ENCODE measurements around the gene SOX6. TPM values are rescaled to one million over a fixed set of nuclear protein-coding genes. Genes with fewer than 3 reads are reported as not detected.
A peak's percentile ranks its signal among the peaks of the same experiment; 100 is the strongest.

SOX6 gene
- total RNA-seq, 1 experiment from 2014 or later = under 0.01 TPM

DNA sequence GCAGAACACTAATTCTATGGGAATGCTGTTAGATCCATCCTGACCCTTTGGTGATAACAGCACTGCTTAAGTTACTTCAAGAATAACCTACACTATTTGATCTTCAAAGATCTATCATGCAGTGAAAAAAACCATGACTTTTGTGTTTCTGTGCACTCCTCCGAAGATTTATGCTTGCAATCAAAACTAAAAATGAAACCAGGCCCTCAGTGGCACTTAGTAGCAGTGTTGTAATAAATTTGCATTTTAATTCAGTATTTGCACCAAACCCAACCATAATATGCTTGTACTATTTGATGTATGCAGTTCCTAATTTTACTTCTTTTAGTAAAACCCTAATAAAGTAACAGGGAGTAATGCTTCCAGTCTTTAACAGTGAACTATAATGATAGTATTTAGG is 130.7 kb downstream of the SOX6 start:
- in situ Hi-C loops (cut with HindIII; ENCODE audit: low sequenced_read_pairs) = no loop called here

DNA sequence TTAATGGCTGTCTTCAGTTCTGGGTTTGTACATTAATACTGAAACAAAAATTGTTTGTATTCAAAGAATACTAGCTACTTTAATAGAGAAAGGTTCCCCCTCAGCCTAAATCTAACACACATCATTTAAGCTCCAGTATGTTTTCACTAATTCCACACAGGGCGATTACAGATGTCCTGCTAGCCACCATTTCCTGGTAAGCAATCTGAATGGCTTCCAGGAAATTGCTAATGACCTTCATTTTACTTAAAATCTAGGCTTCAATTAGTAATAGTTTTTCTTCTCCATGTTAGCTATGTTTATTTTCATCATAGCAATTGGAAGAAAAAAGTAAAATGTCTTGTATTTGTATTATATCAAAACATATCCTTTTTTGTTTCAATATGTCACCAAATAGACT is 132.8 kb downstream of the SOX6 start:
- in situ Hi-C loops (cut with HindIII; ENCODE audit: low sequenced_read_pairs) = no loop called here

More for the DNA sequence above, 130.7 kb downstream of the SOX6 start:
- DNase-seq (ENCODE audit: low spot score) = no peak

DNA sequence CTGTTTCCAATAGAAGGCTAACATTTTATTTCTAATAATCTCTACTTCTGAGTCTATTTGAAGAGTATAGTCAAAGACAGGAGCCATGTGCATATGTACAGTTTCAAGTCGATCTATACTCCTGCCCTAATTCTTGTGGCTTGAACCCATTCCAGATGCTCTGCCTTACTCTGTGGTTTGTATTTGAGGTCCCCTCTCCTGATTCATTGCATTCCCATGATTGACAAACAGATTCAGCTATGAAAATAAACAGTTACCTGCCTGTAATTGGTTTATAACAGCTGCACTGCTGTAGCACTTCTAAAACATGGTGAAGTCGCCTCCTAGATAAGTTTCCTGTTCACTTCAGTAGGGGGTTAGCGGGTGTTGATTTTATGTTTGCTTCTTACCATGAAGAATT is 138.7 kb downstream of the SOX6 start:
- in situ Hi-C loops (cut with HindIII; ENCODE audit: low sequenced_read_pairs) = no loop called here
- DNase-seq (ENCODE audit: low spot score) = no peak

More for the DNA sequence above, 132.8 kb downstream of the SOX6 start:
- no peak for DNase-seq (ENCODE audit: low spot score)

DNA sequence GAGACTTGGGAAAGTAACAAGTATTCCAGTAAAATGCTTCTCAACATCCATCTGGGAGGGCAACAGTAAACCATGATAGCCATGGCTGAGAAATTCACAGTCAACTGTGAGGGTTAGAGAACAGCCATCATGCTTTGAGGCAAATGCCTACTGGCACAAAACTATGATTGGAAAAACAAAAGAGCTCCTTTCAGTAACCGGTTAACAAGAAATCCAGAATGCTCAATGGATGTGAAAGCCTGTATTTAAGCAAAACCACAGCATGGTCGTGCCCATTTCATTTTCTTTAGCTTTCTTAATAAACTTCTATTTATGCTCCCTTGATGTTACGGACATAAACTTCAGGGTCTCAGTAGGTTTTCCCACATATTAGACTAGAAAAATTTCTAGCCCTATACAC is 139.5 kb downstream of the SOX6 start:
- DNase-seq (ENCODE audit: low spot score) = no peak
- in situ Hi-C loops (cut with HindIII; ENCODE audit: low sequenced_read_pairs) = no loop called here

DNA sequence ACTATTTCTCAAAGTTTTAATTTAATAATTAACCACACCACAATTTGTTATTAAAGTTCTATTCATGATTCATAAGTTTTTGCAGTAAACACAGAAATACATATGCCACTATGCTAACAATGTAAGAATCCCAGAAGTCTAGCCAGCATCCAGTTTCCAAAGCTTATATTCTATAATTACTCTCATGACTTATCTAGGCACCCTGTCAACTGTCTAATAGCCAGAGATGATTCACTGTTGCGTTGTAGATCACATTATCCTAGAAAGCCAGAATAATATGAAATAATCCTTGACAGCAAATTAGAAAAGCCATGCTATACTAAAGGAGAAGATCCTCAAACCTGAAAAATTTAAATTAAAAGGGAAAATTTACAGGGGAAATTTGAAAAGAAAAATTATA is 141.0 kb downstream of the SOX6 start:
- in situ Hi-C loops (cut with HindIII; ENCODE audit: low sequenced_read_pairs) = no loop called here
- DNase-seq (ENCODE audit: low spot score) = no peak

DNA sequence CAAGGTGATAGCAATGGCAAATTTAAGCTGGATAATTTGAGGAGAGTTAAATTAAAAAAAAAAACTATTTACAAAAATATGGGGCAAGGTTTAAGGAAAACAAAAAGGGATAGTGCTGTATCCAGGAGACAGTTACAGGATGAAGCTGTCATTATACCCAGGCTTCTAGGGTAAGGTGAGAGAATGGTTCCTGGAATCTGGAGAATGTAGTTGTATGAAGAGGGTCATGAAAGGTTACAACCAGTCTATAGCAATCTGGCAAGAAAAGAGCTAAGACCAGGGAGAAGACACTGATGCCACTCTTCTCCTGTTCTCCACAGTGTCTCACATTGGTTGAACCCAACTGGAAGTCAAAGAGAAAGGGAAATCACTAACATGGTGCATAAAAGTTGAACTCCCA is 144.9 kb downstream of the SOX6 start:
- in situ Hi-C loops (cut with HindIII; ENCODE audit: low sequenced_read_pairs) = no loop called here
- no peak for DNase-seq (ENCODE audit: low spot score)

DNA sequence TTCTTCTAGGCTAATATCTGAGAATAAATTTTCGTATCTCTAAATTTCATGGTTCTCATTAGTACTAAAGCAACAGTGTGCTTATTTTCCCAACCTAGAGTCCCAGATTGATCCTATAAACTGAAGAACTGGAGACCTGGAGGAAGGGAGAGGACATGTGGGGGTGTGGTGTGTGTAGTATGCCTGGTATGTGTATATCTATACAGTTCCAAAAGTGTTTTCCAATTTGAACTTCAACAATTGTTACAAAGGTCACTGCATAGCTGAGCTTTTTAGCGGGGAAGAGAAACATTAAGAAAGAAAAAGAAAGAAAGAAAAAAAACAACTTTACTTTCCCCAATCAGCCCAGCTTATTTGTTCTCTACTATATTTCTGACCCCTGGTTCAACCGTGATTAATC is 152.1 kb downstream of the SOX6 start:
- no peak for DNase-seq (ENCODE audit: low spot score)
- in situ Hi-C loops (cut with HindIII; ENCODE audit: low sequenced_read_pairs) = no loop called here

DNA sequence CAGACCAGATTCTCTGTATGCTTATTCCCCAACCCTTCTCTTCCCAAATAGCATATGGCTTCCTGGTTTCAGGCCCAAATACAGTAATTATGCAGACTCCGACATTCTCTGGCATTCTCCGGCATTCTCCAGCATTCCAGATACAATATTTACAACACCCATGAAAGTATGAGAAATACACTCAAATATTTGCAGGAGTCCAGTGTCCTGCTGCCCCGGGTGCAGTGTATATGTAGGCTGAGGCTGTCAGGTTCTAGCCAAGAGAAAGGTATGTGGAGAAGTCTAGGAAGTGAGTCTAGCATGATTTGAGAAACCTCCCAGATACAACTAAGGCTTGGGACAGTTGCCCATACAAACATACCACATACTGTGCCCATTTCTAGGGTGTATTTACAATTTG is 160.7 kb downstream of the SOX6 start:
- in situ Hi-C loops (cut with HindIII; ENCODE audit: low sequenced_read_pairs) = no loop called here
- no peak for DNase-seq (ENCODE audit: low spot score)

DNA sequence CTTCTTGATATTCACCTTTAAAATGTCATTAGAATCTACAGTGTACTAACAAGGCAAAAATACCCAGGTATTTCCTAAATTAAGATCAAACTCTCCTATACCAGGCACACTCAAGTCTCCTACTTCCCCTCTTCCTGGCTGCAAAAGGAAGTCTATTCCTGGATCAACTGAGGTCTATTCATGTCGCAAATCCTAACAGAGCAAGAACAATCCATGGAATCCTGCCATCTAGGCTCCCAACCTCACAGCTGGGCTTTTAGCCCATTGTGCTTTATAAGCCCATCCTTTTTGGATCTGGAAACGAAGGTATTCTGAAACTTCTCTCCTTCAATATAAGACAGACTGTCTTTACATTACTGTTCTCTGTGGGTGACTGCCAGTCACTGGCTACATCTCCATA is 161.8 kb downstream of the SOX6 start:
- in situ Hi-C loops (cut with HindIII; ENCODE audit: low sequenced_read_pairs) = no loop called here

DNA sequence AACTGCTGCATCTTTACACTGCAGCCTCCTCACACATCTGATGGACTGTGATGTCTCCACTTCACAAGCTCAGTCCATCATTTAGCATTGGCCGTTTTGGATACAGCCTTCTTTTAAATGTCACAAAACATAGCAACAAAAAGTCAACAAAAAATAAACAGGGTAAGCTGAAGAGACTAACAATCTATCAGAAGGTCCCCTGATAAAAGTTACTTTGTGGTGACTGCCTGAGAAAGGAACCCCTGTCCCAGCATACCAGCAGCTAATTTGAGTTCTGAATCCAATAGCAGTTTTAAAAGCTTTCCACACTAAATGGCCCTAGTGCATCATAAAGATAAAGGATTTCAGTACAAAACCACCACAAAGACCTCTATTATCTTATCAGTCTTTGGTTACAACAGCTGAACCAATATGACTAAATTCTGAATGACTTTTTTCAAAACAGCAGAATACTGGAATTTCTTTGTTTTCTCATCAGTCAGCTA is 162.4 kb downstream of the SOX6 start:
- in situ Hi-C loops (cut with HindIII; ENCODE audit: low sequenced_read_pairs) = no loop called here
- DNase-seq (ENCODE audit: low spot score) = no peak

More for the DNA sequence above, 161.8 kb downstream of the SOX6 start:
- DNase-seq (ENCODE audit: low spot score) = no peak

DNA sequence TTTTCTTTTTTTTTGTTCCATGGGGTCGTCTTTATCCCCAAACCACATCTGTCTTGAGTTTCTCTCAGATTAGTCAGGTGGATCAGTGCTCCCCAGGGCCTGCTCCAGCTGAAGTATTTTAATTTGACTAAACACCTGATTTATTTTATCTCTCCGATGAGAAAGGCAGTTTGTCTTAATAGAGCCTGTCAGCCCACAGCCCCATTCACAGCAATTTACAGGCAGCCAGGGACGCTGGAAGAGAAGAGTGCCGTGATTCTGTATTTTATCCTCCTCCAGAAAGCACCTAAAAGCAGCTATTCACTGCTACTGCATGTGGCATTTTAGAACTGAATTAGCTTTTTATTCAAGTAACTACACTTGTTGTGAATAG is 164.5 kb downstream of the SOX6 start:
- in situ Hi-C loops (cut with HindIII; ENCODE audit: low sequenced_read_pairs) = no loop called here
- DNase-seq (ENCODE audit: low spot score) = no peak

DNA sequence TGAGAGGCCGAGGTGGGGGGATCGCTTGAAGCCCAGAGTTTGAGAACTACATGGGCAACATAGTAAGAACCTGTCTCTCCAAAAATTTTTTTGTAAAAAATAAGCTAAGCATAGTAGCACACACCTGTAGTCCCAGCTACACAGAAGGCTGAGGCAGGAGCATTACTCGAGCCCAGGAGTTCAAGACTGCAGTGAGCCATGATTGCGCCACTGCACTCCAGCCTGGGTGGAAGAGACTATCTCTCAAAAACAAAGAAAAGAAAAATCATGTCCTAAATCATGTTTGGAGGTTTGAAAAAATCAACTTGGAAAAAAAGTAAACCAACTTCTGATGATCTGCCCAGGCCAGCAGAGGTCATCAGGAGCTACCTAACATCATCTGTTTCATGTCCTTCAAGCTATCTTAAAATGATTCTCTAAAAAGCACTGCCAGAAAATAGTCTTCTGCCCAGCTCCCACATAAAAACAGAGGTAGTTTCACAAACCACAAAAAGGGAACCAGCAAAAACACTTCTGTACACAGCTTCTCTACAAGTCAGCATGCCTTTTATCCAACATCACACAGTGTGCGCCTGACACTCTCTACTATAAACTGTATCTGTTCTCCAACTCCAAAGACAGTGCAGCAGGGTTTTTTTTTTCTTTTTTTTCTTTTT is 165.0 kb downstream of the SOX6 start:
- in situ Hi-C loops (cut with HindIII; ENCODE audit: low sequenced_read_pairs) = no loop called here
- no peak for DNase-seq (ENCODE audit: low spot score)

DNA sequence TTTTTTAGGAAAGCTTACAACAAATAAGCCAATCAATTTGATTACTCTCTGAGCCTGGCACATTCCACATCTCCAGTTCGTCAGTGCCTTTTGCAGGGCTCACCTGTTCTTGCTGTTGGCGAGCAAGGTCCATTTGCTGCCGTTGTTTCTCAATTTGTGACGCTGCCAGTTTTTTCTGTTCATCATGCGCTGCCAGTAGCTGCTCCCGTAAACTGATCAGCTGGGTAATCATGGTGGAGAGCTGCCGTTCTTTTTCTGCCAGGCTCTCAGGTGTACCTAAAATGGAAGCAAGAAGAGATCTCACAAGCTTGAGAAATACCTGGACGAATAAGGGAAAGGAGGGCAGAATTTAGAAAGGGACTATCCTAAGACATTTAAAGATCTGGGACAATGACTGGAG is 169.7 kb downstream of the SOX6 start:
- in situ Hi-C loops (cut with HindIII; ENCODE audit: low sequenced_read_pairs) = no loop called here
- no peak for DNase-seq (ENCODE audit: low spot score)

DNA sequence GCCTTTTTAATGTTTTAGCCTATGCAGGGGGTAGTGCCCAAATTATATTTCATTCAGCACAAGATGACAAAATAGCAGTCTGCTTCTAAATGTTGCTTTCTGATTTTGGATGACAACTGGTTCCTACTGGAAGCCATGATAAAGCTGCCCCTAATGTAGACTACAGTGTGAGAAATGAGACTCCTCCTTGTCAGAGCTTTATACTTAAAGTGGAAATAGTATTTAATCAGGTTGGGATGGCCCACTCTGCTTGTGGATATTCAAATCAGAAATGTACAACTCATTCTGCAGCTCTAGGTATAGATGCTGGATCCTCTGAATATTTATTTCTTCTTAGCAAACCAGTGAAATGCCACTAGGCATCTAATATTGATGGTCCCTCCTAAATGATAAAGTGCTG is 171.3 kb downstream of the SOX6 start:
- DNase-seq (ENCODE audit: low spot score) = no peak
- in situ Hi-C loops (cut with HindIII; ENCODE audit: low sequenced_read_pairs) = no loop called here

DNA sequence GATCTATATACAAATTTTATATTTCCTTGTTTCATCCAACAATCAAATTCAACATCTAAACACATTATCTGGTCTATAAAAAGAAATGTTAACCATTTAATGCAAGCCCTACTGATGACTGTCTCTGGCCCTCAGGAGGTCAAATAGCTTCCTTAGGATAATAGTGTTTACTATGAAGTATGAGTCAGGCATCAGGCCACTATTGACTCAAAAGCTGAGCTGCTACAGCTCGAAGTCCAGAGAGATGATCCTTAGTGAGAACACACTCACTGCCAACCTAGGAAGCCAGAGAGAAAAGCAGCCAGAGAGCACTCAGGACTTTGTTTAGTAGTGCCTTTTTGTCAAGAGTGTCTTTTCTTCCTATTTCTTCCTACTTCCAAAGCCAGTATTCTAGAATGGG is 171.8 kb downstream of the SOX6 start:
- peak; percentile 13 for DNase-seq (ENCODE audit: low spot score)
- in situ Hi-C loops (cut with HindIII; ENCODE audit: low sequenced_read_pairs) = no loop called here

DNA sequence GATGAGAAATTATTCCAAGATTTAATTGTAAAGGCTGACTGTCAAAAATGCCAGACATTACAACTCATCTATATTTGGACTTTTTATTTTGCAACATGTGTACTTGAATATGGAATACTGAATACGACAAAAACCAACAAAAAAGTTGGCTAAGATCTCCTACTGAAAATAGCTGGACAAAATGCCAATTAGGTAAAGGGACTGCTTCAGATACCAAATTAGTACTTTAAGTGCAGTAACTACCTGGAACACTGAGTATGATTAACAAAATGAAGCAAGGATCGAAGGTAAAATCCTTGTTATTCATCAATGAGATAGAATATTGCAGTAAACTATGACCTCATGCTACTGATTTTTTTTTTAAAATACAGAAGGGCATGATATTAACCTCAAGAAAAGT is 173.8 kb downstream of the SOX6 start:
- in situ Hi-C loops (cut with HindIII; ENCODE audit: low sequenced_read_pairs) = no loop called here
- no peak for DNase-seq (ENCODE audit: low spot score)

DNA sequence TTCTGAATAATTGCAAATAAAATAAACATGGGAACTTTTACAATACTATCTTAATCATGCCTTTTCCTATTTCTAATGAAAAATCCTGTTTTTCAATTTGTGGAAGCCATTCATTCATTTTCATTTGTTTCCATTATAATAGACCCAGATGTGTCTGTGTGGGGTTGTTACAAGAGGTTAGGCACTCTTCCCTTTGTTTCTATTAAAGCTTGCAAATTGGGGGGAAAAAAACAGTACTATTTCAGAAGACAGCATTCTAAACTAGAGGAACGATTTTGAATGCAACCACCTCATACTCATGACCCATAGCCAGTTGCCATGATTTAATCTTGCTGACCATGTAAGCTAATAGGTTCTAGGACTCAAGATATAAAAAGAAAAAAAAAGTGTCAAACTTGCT is 175.5 kb downstream of the SOX6 start:
- no peak for DNase-seq (ENCODE audit: low spot score)
- in situ Hi-C loops (cut with HindIII; ENCODE audit: low sequenced_read_pairs) = no loop called here

DNA sequence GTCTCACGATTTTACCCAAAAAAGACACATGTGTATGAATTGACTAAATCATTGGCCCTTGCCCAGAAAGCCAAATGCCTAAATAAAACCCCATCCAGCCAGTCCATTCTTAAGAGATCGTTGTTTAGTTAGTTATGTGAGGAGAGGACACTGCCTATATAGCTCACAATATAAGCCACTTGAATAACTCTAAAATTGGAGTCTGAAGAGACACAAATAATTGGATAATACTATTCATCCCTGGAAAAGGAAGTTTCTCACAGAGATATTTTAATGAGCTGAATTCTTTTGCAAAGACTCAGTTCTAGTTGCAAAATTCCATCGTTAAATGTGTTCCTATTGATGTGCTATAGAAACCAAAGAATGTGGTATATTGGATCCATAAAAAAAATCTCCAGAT is 176.7 kb downstream of the SOX6 start:
- in situ Hi-C loops (cut with HindIII; ENCODE audit: low sequenced_read_pairs) = no loop called here
- no peak for DNase-seq (ENCODE audit: low spot score)

DNA sequence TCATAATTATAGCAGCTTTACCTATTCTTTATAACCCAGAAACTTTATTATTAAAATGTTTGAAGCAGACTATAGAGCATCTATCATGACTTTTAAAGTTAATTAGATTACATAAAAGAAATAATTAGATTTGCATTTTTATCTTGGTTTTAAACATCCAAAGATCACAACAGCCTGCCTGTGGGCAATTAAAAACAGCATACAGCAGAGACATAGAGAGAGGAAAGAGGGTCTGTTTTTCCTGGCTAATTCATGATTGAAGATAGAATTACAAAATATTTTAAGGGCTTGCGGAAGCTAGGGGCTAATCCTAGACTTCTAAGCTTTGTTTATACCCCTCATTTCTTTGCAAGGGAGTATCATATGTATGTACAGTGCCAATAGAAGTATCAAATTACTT is 178.1 kb downstream of the SOX6 start:
- in situ Hi-C loops (cut with HindIII; ENCODE audit: low sequenced_read_pairs) = no loop called here
- no peak for DNase-seq (ENCODE audit: low spot score)

DNA sequence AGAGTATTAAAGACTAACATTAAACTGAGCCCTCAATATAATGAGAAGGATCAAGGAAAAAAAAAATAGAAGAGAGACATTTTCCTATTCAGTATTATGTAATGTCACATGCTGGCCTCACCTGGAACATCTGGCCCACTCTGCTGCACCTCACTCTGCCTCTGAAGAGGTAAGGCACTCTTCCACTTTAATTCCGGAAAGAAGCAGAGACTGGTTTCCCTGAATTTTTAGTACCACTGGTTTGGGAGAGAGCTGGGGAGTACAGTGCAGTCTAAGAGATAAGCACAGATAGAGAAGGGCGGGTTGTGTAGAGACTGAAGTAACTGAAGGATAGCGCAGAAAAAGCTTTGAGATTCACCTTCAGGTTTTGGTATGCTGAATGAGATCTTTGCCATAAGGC is 178.7 kb downstream of the SOX6 start:
- DNase-seq (ENCODE audit: low spot score) = no peak
- in situ Hi-C loops (cut with HindIII; ENCODE audit: low sequenced_read_pairs) = no loop called here

DNA sequence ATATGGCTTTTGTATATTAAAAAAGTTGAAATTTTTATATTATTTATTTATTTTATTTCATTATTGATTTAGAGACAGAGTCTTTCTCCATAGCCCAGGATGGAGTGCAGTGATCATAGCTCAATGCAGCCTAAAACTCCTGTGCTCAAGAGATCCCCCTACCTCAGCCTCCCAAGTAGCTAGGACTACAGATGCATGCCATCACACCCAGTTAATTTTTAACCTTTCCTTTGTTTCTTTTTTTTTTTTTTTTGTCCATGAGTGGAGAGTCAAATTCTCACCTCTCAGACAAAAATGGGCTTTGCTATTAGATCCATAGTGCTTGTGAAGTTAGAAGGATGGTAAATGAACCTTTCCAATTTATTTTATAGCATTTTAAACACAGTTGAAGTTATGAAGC is 182.5 kb downstream of the SOX6 start:
- in situ Hi-C loops (cut with HindIII; ENCODE audit: low sequenced_read_pairs) = no loop called here
- no peak for DNase-seq (ENCODE audit: low spot score)

DNA sequence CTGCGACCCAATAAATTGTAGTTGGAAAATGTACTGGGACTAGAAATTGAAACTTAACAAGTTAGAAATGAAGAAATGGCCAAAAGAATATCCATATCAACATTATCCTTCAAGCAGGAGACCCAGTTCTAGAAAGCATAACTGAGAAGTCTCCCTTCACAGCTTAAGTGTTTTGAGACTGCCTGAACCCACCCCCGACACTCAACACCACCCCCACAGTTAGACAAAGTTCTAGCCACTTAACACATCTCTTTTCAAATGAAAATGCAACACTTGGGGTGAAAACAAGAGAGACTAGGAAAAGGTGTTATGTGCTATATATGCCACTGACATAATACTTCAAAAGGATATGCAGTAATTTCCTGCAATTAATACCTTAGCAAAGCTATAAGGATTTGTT is 184.5 kb downstream of the SOX6 start:
- in situ Hi-C loops (cut with HindIII; ENCODE audit: low sequenced_read_pairs) = no loop called here
- no peak for DNase-seq (ENCODE audit: low spot score)

All from G401 (cell line).